GM21528 (cell line): Measurements from ENCODE around the gene MIER3.
"Not testable (repeated sequence)": the region's sequence is repeated elsewhere in the genome, so short reads cannot be mapped to it uniquely, and the experiment has no call there.

Source experiments
- ATAC-seq: cut with Tn5 transposase; IDR thresholded peaks from one replicate; pipeline ENCODE4 v1.9.1; 2021; ENCODE audit warnings: mild to moderate bottlenecking, moderate library complexity; ENCODE audit not compliant: unreplicated experiment, low FRiP score

Gene MIER3

GRCh38 chr5:56951946-56952691 is at the start of gene MIER3:
MIER3 (minus strand) TSS chr5:56952123; CDS start chr5:56952102, 21 bp downstream.
- ATAC-seq: peak; percentile 94

DNA sequence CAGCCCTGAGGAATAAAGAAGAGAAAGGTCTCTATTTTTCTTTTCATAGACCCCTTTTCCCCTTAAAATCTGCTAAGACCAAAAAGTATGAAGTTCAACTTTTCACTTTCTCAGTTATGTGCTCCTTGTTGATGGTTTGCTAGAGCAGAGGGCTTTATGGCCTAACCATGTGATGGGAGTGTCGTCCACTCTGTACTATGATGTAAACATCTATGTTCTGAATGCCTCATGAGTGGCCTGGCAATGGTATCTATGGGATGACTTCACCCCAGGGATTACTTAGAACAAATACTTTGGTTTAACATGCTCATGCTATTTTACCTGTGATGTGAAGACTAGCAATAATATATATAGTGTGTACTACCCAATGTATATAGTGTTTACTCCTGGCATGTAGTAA is 43.7 kb upstream of the MIER3 start:
- no peak for ATAC-seq

GRCh38 chr5:56993241-56993640 is 41.3 kb upstream of the MIER3 start:
- ATAC-seq: no peak

GRCh38 chr5:56989676-56990075 is 37.8 kb upstream of the MIER3 start:
- ATAC-seq: no peak

- no peak for ATAC-seq
These were observed 36.6 kb upstream of the MIER3 start for GRCh38 chr5:56988490-56988889.

GRCh38 chr5:56987171-56987570 is 35.2 kb upstream of the MIER3 start:
- ATAC-seq: no peak

DNA sequence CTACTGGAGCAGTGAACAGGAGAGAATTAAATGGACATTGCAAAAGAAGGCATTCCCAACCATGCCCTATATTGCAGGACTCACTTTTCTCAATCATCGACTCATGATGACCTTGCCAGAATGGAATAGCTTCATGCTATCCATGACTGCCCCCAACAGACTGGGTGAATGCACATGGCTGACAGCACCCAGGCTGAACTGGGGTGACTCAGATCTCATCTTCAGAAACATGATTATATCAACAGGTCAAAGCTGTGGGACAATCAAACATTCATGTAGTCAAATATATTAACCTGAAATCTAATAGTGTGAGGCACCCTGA is 34.7 kb upstream of the MIER3 start:
- peak; percentile 35 for ATAC-seq

- ATAC-seq: peak; percentile 58
These were observed 34.2 kb upstream of the MIER3 start for GRCh38 chr5:56985936-56986625.

DNA sequence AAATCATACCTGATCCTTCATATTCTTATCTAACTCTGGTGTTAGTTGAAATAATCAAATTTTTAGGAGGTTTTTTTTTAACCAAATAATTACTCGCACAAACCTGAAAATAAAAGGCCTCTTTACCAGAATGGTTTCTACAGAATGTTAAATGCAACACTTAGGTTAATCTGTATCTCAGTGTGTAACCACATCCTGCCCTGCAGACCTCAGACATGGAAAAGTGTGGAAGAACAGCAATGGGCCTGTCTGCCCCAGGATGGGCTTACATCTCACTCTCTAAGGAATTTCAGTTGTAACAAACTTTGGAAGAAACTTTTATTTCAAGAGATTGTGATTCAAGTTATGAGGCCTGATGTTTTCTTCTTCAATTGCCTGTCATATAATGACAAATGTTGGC is 32.5 kb upstream of the MIER3 start:
- no peak for ATAC-seq

GRCh38 chr5:56983593-56984361 is 31.9 kb upstream of the MIER3 start:
- ATAC-seq: no peak

- ATAC-seq: no peak
These were observed 29.8 kb upstream of the MIER3 start for GRCh38 chr5:56981548-56982315.

DNA sequence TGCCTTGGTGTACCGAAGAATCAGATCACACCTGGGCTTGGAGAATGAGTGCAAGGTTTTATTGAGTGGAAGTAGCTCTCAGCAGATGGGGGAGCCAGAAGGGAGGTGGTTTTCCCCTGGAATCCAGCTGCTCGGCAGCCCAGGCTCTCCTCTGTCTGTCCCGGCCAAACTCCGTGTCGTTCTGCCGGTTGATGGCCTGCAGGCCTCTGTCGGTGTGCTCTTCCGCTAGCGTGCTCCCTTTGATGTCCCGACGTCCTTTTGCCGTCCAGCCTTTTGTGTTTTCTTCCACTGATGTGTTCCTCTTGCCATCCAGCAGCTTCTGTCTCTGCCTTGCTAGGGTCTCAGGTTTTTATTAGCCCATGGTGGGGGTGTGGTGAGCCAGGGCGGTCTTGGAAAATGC is 28.0 kb upstream of the MIER3 start:
- no peak for ATAC-seq

GRCh38 chr5:56979526-56979925 is 27.6 kb upstream of the MIER3 start:
- not testable (repeated sequence) for ATAC-seq

- ATAC-seq: no peak
These were observed 25.9 kb upstream of the MIER3 start for GRCh38 chr5:56977822-56978221.

GRCh38 chr5:56977021-56977420 is 25.1 kb upstream of the MIER3 start:
- ATAC-seq: no peak

GRCh38 chr5:56974241-56974640 is 22.3 kb upstream of the MIER3 start:
- ATAC-seq: no peak

DNA sequence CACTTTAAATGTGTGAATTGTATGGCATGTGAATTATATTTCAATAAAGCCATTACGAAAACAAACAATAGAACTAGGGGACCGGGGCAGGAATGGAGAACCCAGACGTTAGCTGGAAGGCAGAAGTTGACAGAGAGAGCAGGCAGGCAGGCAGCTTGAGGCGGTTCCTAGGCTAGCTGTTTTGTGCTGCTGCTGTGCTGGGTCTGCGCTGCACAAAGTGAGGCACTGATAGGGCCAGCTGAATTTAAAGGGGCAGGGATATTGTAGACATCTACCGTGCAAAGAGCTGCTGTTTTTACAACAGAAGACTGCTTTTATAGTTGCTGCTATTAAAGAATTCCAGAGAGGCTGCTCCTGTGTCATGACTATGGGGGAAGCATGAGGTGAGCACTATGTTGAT is 21.6 kb upstream of the MIER3 start:
- no peak for ATAC-seq

DNA sequence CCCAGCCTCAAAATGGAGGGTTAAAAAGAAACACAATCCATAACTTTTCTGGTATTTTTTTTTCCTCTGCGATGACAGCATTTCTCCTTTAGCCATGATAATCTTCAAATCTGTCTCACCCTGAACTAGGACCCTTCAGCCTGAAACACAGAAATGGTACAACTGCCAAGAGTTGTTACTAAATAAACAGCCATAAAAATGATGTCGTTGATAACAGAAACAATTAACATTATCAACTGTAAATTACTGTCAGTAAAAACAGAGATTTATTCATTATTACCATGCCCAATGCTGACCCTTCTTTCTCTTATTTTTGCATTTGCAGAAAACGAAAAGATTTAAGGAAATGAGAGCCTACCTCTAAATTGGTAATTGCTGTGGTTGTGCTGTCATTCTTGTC is 19.4 kb upstream of the MIER3 start:
- ATAC-seq: no peak

- no peak for ATAC-seq
These were observed 12.2 kb upstream of the MIER3 start for GRCh38 chr5:56964173-56964572.

- no peak for ATAC-seq
These were observed 11.3 kb upstream of the MIER3 start for GRCh38 chr5:56963246-56963645.

GRCh38 chr5:56962286-56962685 is 10.4 kb upstream of the MIER3 start:
- no peak for ATAC-seq
